ENCODE results near the gene ZFYVE26.

Gene ZFYVE26

GRCh38 chr14:67710209-67710608, 106.2 kb downstream of the ZFYVE26 start (continued):
- TF ChIP-seq ZNF18 (tag by site-specific recombination; IDR thresholded peaks at IDR 0.05) (no peak), ZNF704 (tag by site-specific recombination; IDR thresholded peaks at IDR 0.05) (no peak), ZBTB21 (tag by site-specific recombination; IDR thresholded peaks at IDR 0.05) (no peak), ZNF837 (tag by site-specific recombination; IDR thresholded peaks at IDR 0.05) (no peak), ZBTB49 (tag by site-specific recombination; IDR thresholded peaks at IDR 0.05; ENCODE audit: low read depth) (no peak), ZNF19 (tag by site-specific recombination; IDR thresholded peaks at IDR 0.05; ENCODE audit: low read depth) (no peak), ZNF518A (tag by site-specific recombination; conservative IDR thresholded peaks at IDR 0.05; ENCODE audit: low read depth) (0 out of 2 replicates have a peak, but pooled peaks have one; percentile 27), ZNF184 (tag by site-specific recombination; IDR thresholded peaks at IDR 0.05) (peak; percentile 51; the same call in 1 of the 2 replicates), ZNF214 (tag by site-specific recombination; IDR thresholded peaks at IDR 0.05; ENCODE audit: borderline replicate concordance) (no peak), ZNF148 (tag by site-specific recombination; IDR thresholded peaks at IDR 0.05; ENCODE audit: borderline replicate concordance) (no peak), HOXC10 (CRISPR knock-in tag; IDR thresholded peaks at IDR 0.05) (no peak), MEIS1 (CRISPR knock-in tag; IDR thresholded peaks at IDR 0.05; ENCODE audit: borderline replicate concordance) (no peak), ZNF133 (tag by site-specific recombination; IDR thresholded peaks at IDR 0.05) (no peak), ZNF549 (tag by site-specific recombination; IDR thresholded peaks at IDR 0.05) (peak; percentile 24; the same call in 1 of the 2 replicates), BCL11B (tag by site-specific recombination; IDR thresholded peaks at IDR 0.05; ENCODE audit: low read depth) (no peak), ZBTB1 (tag by site-specific recombination; IDR thresholded peaks at IDR 0.05) (no peak), ZNF510 (tag by site-specific recombination; IDR thresholded peaks at IDR 0.05; ENCODE audit: insufficient replicate concordance) (peak; percentile 88), ZNF664 (tag by site-specific recombination; IDR thresholded peaks at IDR 0.05) (no peak), ZNF202 (tag by site-specific recombination; IDR thresholded peaks at IDR 0.05; ENCODE audit: borderline replicate concordance) (no peak), ZNF626 (tag by site-specific recombination; IDR thresholded peaks at IDR 0.05) (0 out of 2 replicates have a peak, but pooled peaks have one; percentile 70), ZNF302 (tag by site-specific recombination; IDR thresholded peaks at IDR 0.05; ENCODE audit: low read depth) (no peak), OSR2 (tag by site-specific recombination; IDR thresholded peaks at IDR 0.05) (no peak), PBX3 (CRISPR knock-in tag; IDR thresholded peaks at IDR 0.05) (no peak), ZNF48 (tag by site-specific recombination; IDR thresholded peaks at IDR 0.05) (no peak), ZNF341 (tag by site-specific recombination; IDR thresholded peaks at IDR 0.05; ENCODE audit: low read depth) (no peak)
